IPS DF 4.7 (cell line): Measurements from ENCODE around the gene GRIK2.

Experiments
- DNase-seq: peaks from one replicate; pipeline ENCODE4 v3.0.0-alpha.2; 2013; ENCODE audit warnings: low spot score; ENCODE audit errors: extremely low read depth

GRIK2 gene

DNA sequence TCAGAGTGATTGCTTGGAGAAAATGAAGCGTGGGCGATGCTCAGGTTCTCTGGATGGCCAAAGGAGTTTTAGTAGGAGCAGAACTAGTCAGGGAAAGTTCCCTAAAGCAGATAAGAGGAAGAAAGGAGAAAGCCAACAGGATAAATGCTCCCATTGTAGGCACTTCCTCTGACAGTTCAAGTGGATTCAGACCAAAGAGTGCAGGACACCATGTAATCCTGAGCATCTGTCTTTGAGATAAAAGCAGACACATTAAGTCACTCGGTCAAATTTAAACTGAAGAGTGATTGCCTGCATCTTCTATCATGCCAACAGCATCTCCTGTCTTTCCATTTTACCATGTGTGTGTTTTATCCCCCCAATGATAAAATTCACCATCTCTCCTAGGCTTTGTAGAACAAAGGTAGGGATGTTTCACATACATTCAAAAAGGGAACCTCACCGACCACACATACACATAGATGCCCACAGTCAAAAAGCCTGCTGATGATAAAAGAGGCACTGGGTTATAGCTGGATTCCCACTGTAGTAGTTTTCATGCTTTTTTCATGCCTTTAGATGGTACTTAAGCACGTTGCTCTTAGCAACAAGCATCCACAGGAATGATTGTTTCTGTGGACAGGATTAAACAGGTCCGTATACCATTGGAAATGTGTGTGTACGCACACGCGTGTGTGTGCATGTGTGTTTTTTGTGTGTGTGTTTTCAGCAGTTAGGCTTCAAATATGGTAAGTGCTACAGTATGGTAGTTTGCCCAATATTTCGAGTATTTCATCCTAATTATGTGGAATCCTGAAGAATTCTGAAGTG, 7.0 kb downstream of the GRIK2 start:
- DNase-seq = no peak

DNA sequence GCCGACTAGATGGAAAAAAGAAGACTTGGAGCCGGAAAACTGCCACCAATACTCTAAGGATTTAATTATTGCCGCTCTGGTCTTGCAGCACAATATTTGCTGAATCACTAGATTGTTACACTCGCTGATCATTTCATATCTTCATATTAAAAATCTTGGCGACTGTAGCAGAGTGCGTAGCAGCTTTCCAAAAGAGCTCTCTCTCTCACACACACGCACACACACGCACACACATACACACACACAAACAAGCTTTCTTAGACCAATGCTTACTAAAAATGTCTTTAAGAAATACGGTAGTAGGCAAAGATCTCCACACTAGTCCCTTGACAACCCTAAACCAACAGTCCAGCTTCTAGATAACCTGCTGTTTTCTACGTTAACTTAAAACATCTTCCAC, 7.7 kb downstream of the GRIK2 start:
- no peak for DNase-seq

DNA sequence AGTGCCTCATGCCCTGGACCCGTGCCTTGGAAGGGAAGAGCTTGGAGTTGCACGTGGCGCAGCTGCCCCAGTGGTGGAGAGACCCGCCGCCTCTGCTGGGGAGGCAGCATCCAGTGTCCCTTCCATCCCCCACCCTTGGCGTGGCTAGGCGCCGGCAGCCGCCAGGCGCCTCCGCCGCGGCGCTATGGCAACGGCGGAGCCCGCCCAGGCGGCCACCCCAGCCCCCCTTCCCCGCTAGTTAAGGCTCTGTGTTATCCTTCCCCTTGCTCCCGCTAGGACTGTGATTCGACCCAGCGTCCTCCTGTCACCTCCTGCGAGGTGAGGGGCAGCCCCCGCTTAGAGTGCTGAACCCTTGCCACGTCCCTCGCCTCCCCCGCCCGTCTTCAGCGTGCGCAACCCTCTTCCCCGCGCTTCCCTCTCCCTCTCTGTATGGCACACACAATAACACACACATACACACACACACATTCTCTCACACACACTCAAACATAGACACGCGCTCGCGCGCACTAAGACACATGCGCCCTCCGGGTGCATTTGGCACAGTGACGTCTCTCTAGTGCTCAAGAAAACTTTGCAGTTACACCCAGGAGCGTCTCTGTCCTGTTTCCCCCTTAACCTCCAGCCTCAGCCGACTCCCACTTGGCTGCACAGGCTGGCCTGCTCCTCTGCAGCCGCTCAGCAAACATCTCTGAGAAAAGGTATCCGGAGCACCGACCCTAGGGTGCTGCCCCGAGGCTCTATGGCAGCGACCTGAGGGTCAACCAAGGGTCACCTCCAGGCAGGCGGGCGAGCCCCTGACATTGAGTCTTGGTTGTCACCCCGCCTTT, 8.5 kb downstream of the GRIK2 start:
- no peak for DNase-seq

DNA sequence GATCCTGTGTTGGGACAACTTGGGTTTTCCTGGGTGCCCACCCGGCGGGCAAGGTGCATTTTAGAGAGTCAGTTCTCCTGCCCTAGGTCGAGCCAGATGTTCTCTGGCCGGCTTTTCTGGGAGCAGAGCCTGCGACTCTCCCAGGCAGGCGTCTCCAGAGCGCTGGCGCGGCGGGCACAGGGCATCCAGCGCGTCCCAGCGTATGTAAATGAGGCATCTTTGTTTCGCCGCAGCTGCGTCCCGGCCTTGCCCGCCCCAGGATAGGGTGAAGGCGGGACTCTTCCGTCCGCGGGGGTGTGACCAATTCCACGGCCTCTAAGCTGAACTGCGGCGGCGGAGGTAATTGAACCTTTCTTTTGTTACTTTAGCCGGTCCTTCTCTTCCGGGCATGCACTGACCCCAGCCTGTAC, 9.1 kb downstream of the GRIK2 start:
- no peak for DNase-seq

DNA sequence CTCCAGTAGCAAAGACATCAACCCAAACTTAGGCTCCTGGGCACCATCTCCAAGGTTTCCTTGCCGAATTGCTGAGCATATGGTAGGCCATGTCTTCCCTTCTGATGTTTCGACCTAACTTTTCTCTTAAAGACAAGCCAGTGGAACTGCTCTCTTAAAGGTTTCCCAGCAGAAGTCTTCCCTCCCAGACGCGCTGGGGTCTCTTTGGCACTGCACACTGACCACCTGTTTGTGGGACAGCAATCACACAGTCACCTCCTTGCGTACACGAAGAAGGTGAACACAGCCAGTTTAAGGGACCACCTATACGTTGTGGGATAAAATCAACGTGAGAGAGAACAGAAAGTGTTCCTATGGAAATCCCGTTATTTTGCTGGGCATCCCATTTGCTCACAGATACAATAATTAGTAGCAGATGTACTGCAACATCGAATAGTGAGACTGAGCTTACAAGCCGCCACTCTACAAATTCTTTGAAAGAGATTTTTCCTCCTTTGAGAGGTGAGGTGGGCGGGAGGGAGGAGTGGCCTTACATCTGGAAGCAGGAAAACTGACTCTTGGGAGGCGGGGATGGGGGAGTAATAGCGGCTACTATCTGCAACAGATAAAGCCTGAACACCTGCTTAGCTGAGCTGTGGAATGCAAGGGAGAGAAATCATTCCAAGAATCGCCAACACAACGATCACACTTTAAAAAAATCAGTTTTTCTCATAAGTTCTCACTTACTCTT, 9.9 kb downstream of the GRIK2 start:
- no peak for DNase-seq

GRCh38 chr6:101404775-101405174, 11.3 kb downstream of the GRIK2 start:
- DNase-seq = no peak

GRCh38 chr6:101413773-101414172, 20.3 kb downstream of the GRIK2 start:
- no peak for DNase-seq

GRCh38 chr6:101417900-101418299, 24.4 kb downstream of the GRIK2 start:
- DNase-seq = no peak

- DNase-seq = no peak
Measured at GRCh38 chr6:101422251-101422650, 28.7 kb downstream of the GRIK2 start.

- no peak for DNase-seq
Measured at GRCh38 chr6:101422811-101423210, 29.3 kb downstream of the GRIK2 start.

DNA sequence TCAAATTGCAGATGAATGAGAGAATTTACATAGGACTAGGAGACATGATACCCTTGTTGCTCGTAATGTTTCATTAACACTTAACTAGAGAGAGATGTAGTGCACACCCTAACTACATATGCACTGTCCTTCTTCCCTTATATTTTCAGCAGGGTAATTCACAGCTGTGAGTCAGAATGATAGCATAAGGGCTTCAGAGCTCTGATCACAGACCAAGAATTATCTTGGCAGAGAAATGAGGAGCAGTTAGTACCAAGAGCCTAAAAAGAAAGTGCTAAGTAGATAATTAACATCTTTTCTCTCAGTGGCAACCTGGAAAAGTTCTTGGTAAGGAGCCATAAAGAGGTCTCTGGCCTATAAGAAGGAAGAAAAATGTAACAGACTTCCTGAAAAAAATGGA, 35.8 kb downstream of the GRIK2 start:
- DNase-seq = no peak

GRCh38 chr6:101429845-101430244, 36.3 kb downstream of the GRIK2 start:
- no peak for DNase-seq

- no peak for DNase-seq
Measured at GRCh38 chr6:101433141-101433540, 39.6 kb downstream of the GRIK2 start.

DNA sequence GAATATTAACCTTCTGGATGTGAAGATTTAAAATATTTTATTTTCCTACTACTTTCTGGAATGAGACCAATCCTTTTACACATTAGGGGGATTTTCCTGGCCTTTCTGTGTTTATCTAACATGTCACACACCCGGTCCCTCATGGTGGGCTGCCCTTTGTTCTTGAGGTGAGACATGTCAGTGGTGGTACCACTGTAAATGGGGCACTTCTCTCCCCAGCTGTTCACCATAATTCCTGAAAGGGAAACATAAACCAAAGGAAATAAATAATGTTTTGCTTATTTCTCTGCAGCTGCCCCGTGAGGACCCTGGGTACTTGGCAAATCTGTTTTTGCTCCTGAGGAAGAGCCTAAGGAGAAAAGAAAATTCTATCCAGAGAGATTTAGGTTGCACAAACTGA, 41.1 kb downstream of the GRIK2 start:
- no peak for DNase-seq

- no peak for DNase-seq
Measured at GRCh38 chr6:101435038-101435437, 41.5 kb downstream of the GRIK2 start.

- no peak for DNase-seq
Measured at GRCh38 chr6:101439790-101440189, 46.3 kb downstream of the GRIK2 start.

GRCh38 chr6:101443315-101443714, 49.8 kb downstream of the GRIK2 start:
- no peak for DNase-seq

GRCh38 chr6:101444717-101445116, 51.2 kb downstream of the GRIK2 start:
- DNase-seq = no peak

DNA sequence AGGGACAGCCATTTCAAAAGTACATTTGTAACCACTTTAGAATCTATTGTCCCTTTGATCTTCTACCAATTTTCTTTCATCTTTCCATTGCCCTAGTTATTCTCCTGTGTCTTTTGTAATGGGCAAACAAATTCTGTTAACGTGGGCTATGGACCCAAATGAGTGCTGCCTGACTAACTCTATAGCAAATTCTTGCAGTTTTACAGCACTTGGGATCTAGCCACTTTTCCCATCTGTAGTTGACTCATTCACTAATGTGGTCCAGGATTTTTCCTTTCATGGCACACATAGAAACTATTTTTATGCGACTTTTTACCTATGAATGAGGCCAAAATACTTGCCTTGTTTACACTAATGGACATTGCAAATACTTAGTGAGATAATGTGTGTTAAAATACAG, 52.0 kb downstream of the GRIK2 start:
- DNase-seq = no peak

DNA sequence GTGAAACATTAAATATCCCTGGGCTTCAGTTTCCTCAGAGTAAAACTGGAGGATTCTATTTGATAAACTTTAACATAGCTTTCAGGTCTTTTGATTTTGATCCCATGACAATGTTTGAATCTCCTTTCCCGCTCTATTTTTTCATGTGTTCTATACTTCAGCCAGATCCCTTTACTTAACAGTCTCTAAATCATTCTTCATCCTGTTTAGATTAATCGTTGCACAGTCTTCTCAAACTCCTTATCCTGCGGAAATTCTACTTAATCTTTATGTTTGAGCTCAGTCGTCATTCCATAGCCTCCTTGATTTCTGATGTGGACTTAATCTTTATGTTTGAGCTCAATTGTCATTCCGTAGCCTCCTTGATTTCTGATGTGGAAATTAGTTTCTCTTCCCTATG, 57.4 kb downstream of the GRIK2 start:
- DNase-seq = no peak

DNA sequence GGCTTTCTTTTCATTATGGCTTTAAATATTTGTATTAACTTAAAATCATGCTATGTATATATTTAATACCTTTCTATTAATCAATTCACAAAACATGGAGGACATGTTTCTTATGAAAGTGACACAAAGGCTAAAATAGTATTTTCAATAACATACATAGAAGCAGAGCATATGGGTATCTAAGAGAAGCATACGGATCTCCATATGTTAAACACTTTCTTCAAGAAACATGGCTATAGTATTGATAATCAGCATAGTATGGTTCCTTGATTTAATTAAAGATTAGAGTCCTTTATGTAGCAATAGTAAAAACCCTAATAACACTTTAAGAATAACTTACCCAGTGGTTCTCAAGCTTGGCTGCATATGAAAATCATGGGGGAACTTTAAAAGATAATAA, 58.5 kb downstream of the GRIK2 start:
- no peak for DNase-seq

- no peak for DNase-seq
Measured at GRCh38 chr6:101453221-101453620, 59.7 kb downstream of the GRIK2 start.
